Measurements from ENCODE around the gene NDUFS2.
A peak's percentile ranks its signal among the peaks of the same experiment; 100 is the strongest.

NDUFS2 gene

GRCh38 chr1:161261261-161262235, 59.4 kb downstream of the NDUFS2 start:
- in situ Hi-C loops (cut with MboI; ENCODE audit: low pct_unique_long_range_greater_than_20kb, low sequenced_read_pairs), result no loop called here
- peak; percentile 24 for DNase-seq
